Activated B cell treated with CpG ODN at 0.5 μM for 24 hours (primary cell): ENCODE results near the gene MCUB. TPM values are rescaled to one million over a fixed set of nuclear protein-coding genes. Genes with fewer than 3 reads are reported as not detected.
A peak's percentile ranks its signal among the peaks of the same experiment; 100 is the strongest.

ENCODE experiments used
- ATAC-seq: fragments of 200-7000 bp; cut with Tn5 transposase; one replicate; pipeline ENCODE4 v1.10.0; 2021; ENCODE audit warnings: low read depth, mild to moderate bottlenecking, moderate library complexity
- CTCF ChIA-PET: fragments of 350-600 bp; sonication (Branson Sonifier 250); formaldehyde crosslinking; loops from one replicate; lab custom pipeline; 2021; ENCODE audit warnings: antibody characterized with exemption; lab: Charles Lee
- POLR2A ChIA-PET: fragments of 350-600 bp; sonication (Branson Sonifier 250); formaldehyde crosslinking; loops from one replicate; lab custom pipeline; 2021; ENCODE audit warnings: antibody characterized with exemption; lab: Charles Lee
- DNase-seq: peaks from one replicate; pipeline ENCODE4 v3.0.0; 2022
- H3K27ac Mint-ChIP-seq: one replicate; pipeline ENCODE4 v1.8.0; 2020; ENCODE audit warnings: mixed read lengths
- H3K27me3 Mint-ChIP-seq: one replicate; pipeline ENCODE4 v1.8.0; 2021; ENCODE audit warnings: mixed read lengths
- H3K36me3 Mint-ChIP-seq: one replicate; pipeline ENCODE4 v1.8.0; 2021; ENCODE audit warnings: low read depth, mixed read lengths
- H3K4me1 Mint-ChIP-seq: one replicate; pipeline ENCODE4 v1.8.0; 2021; ENCODE audit warnings: mixed read lengths
- H3K4me3 Mint-ChIP-seq: one replicate; pipeline ENCODE4 v1.8.0; 2020; ENCODE audit warnings: mild to moderate bottlenecking, mixed read lengths
- H3K9me3 Mint-ChIP-seq: one replicate; pipeline ENCODE4 v1.8.0; 2020; ENCODE audit warnings: mixed read lengths
- intact Hi-C: fragments of 100-400 bp; cut with micrococcal nuclease; formaldehyde crosslinking; loops from one replicate; pipeline ENCODE4 v1.15.1; 2024
- total RNA-seq: library from RNA; stranded (reverse); gene quantifications from 2 replicates; pipeline ENCODE4 v1.2.3, GENCODE V29; 2022
- TF ChIP-seq, protein P1 (sequence below): fragments of 200-600 bp; IDR thresholded peaks from one replicate; pipeline ENCODE4 v1.8.0; 2022; ENCODE audit warnings: antibody characterized with exemption, mild to moderate bottlenecking

The MCUB gene
- total RNA-seq, 1 donor from 2014 or later = 28.9 TPM

DNA sequence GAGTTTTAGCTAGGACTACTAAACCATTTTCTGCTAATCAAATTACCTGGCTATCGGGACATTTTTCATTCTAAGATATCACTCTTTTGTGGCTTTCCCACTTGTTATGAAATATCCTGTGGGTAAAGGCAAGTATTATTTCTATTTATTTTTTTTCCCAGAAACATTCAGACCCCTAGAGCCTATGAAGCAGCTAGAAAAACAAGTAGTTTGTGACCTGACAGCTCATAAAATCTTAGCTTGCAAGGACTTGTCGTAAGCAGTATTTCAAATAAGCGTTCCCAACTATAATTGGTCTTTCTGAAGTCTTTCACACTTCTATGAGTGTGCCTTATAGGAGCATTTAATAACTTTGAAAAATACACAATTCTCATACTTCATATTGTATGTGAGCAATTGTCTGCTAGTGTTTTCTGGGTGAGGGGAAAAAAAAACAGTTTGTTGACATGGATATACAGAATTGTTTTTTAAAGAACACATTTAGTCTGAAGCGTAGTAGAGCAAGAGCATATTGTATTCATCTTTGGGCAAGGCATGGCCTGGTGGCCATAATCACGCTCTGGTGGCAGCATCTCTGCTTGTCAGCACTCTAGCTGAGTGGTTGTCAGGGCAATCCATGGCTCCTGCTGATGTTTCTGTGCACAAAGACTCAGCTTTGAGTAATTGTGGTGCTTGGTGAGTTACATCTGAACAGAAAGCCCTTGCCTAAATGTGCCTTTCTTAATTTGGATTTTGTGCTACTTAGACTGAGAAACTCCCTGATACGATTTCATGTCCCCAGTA is 2.6 kb downstream of the MCUB start:
- ChIA-PET CTCF (no interaction called here), POLR2A (interaction anchor here (0.6 kb wide), 1 partner anchor 121 kb away, joined by 6 read pairs; no protein-coding TSS in a partner anchor)
- H3K4me3 Mint-ChIP-seq = no peak overlapping the region
- DNase-seq = no peak
- TF ChIP-seq, protein P1, sequence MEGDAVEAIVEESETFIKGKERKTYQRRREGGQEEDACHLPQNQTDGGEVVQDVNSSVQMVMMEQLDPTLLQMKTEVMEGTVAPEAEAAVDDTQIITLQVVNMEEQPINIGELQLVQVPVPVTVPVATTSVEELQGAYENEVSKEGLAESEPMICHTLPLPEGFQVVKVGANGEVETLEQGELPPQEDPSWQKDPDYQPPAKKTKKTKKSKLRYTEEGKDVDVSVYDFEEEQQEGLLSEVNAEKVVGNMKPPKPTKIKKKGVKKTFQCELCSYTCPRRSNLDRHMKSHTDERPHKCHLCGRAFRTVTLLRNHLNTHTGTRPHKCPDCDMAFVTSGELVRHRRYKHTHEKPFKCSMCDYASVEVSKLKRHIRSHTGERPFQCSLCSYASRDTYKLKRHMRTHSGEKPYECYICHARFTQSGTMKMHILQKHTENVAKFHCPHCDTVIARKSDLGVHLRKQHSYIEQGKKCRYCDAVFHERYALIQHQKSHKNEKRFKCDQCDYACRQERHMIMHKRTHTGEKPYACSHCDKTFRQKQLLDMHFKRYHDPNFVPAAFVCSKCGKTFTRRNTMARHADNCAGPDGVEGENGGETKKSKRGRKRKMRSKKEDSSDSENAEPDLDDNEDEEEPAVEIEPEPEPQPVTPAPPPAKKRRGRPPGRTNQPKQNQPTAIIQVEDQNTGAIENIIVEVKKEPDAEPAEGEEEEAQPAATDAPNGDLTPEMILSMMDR = no peak
- intact Hi-C loops = loop anchor here (5.0 to 10.0 kb wide), 3 partner anchors 40 to 1578 kb away; partner anchors contain the start of genes ELOVL6 and HADH
- H3K4me1 Mint-ChIP-seq = peaks cover 56% of the 10 kb centered on the region
- peaks cover 22% of the 10 kb centered on the region for H3K36me3 Mint-ChIP-seq
- no peaks in the 10 kb centered on the region for H3K9me3 Mint-ChIP-seq
- H3K27ac Mint-ChIP-seq = peak overlapping the region; percentile 14
- no peak for ATAC-seq
- no peaks in the 10 kb centered on the region for H3K27me3 Mint-ChIP-seq

DNA sequence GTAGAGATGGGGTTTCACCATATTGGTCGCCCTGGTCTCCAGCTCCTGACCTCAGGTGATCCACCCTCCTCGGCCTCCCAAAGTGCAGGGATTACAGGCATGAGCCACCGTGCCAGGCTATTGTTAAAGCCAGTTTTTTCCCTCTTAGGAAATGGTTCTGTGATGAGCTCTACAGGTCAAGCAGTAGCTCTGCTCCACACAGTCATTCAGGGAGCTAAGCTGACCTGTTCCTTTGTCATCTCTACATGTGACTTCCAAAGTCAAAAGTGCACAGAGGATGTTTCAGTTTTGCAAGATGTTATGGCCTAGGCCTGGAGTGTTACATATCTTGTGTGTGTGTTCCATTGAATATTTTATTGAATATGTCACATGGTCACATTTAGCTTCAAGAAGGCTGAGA is 11.4 kb downstream of the MCUB start:
- Mint-ChIP-seq H3K27me3 (no peaks in the 10 kb centered on the region), H3K9me3 (no peaks in the 10 kb centered on the region), H3K36me3 (peaks cover 17% of the 10 kb centered on the region), H3K27ac (no peak overlapping the region), H3K4me1 (peaks cover 42% of the 10 kb centered on the region), H3K4me3 (no peak overlapping the region)
- ChIA-PET POLR2A (interaction anchor here (1.0 kb wide), 1 partner anchor 10 kb away, joined by 4 read pairs; no protein-coding TSS in a partner anchor), CTCF (interaction anchor here (1.2 kb wide), 1 partner anchor 144 kb away, joined by 3 read pairs; no protein-coding TSS in a partner anchor)
- intact Hi-C loops = no loop called here
- ATAC-seq (no peak), DNase-seq (no peak)
- TF ChIP-seq, protein P1 = no peak

DNA sequence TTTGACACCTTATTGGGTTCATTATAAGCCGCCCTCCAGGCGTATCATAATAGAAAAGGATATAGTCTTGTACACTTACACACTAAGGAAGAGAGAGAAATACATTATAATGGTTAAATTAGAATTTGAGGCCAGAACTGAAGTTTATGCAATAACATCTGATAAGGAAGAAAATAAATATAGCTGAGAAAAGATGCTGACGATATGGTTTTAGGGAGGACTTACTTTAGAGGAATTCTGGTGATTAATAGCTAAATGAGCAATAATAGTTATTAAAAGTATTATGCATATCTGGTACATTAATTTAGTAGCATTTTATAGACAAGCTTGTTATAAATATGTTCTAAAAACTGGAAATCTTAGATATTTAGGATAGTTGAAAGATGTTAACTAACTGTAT is 12.1 kb downstream of the MCUB start:
- Mint-ChIP-seq H3K9me3 (no peaks in the 10 kb centered on the region), H3K4me1 (peaks cover 38% of the 10 kb centered on the region), H3K27ac (no peak overlapping the region), H3K4me3 (no peak overlapping the region), H3K27me3 (no peaks in the 10 kb centered on the region), H3K36me3 (peaks cover 17% of the 10 kb centered on the region)
- ATAC-seq = no peak
- intact Hi-C loops = no loop called here
- DNase-seq = no peak
- ChIA-PET CTCF (interaction anchor here (1.2 kb wide), 1 partner anchor 145 kb away, joined by 3 read pairs; no protein-coding TSS in a partner anchor), POLR2A (interaction anchor here (1.0 kb wide), 1 partner anchor 11 kb away, joined by 4 read pairs; no protein-coding TSS in a partner anchor)
- TF ChIP-seq, protein P1 = no peak

DNA sequence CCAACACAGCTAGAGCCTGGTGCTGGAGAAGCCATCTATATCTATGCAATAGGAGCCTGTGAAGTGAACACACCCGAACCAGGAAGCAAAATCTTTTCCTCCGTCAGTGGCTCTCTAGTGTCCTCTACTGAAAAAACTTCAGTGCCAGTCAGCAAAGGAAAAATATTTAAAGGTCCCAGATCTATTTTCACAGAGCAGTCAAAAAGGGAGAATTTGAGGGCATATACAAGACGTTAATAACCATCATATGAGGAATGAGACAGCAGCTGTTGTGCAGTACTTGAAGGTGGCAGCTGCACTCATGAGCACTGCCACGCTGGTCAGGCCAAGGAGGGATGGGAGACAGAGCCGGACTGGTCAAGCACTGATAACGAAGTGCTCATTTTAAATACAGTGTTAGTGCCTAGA is 14.4 kb downstream of the MCUB start:
- peak overlapping the region; percentile 33 for H3K27ac Mint-ChIP-seq
- POLR2A ChIA-PET = interaction anchor here (1.0 to 1.4 kb wide), 2 partner anchors 10 to 15 kb away, joined by 3 to 9 read pairs; partner anchors contain the start of gene MCUB
- no peaks in the 10 kb centered on the region for H3K27me3 Mint-ChIP-seq
- no peak for DNase-seq
- intact Hi-C loops = loop anchor here (2.0 kb wide), 1 partner anchor 14 kb away; no protein-coding TSS in a partner anchor
- peaks cover 33% of the 10 kb centered on the region for H3K4me1 Mint-ChIP-seq
- TF ChIP-seq, protein P1 = no peak
- H3K4me3 Mint-ChIP-seq = no peak overlapping the region
- peaks cover 20% of the 10 kb centered on the region for H3K36me3 Mint-ChIP-seq
- CTCF ChIA-PET = interaction anchor here (0.5 to 1.3 kb wide), 4 partner anchors 13 to 395 kb away, joined by 3 read pairs; partner anchors contain the start of gene SEC24B
- no peak for ATAC-seq
- H3K9me3 Mint-ChIP-seq = no peaks in the 10 kb centered on the region
